ENCODE measurements around the gene TBC1D22A. TPM values are rescaled to one million over a fixed set of nuclear protein-coding genes. Genes with fewer than 3 reads are reported as not detected.

Gene TBC1D22A
- total RNA-seq, 4 donors from 2014 or later: 15.6 to 21.7 (median 20.5) TPM

GRCh38 chr22:47053726-47054141, 291.3 kb downstream of the TBC1D22A start:
- no peak for DNase-seq
- no peak overlapping the region for H3K4me3 ChIP-seq
- 86 to 89% methylated on average over 7 to 8 of the region's 12 CpGs for WGBS, 2 donors
- no peak overlapping the region for H3K27ac ChIP-seq
- no peak for TF ChIP-seq CTCF (IDR thresholded peaks at IDR 0.05)
- TF ChIP-seq POLR2A (IDR thresholded peaks at IDR 0.05): no peak
- peaks cover 0 to 56% (median 0%) of the 10 kb centered on the region in 3 donors for H3K36me3 ChIP-seq
- H3K27me3 ChIP-seq: no peaks in the 10 kb centered on the region
- no peaks in the 10 kb centered on the region for H3K9me3 ChIP-seq
- peaks cover 0 to under 1% (median 0%) of the 10 kb centered on the region in 3 donors for H3K4me1 ChIP-seq
- intact Hi-C loops (cut with DNase I): no loop called here

GRCh38 chr22:47054231-47055072, 292.0 kb downstream of the TBC1D22A start:
- no peak overlapping the region for H3K27ac ChIP-seq
- H3K27me3 ChIP-seq: no peaks in the 10 kb centered on the region
- no peaks in the 10 kb centered on the region for H3K9me3 ChIP-seq
- no peak overlapping the region for H3K4me3 ChIP-seq
- H3K4me1 ChIP-seq: no peaks in the 10 kb centered on the region
- DNase-seq: no peak
- no peak for TF ChIP-seq CTCF (IDR thresholded peaks at IDR 0.05)
- peaks cover 0 to 63% (median 0%) of the 10 kb centered on the region in 3 donors for H3K36me3 ChIP-seq
- 92% methylated on average over 18 of the region's 28 CpGs for WGBS, 2 donors
- intact Hi-C loops (cut with DNase I): no loop called here

GRCh38 chr22:47055073-47055355, 292.6 kb downstream of the TBC1D22A start:
- Histone ChIP-seq H3K9me3 (no peaks in the 10 kb centered on the region), H3K27me3 (no peaks in the 10 kb centered on the region), H3K36me3 (peaks cover 0 to 63% (median 0%) of the 10 kb centered on the region in 3 donors), H3K4me3 (no peak overlapping the region), H3K27ac (no peak overlapping the region), H3K4me1 (no peaks in the 10 kb centered on the region)
- no peak for TF ChIP-seq POLR2A (IDR thresholded peaks at IDR 0.05)
- no peak for TF ChIP-seq CTCF (IDR thresholded peaks at IDR 0.05)
- 88 to 98% methylated on average over 4 to 5 of the region's 5 CpGs for WGBS, 2 donors
- intact Hi-C loops (cut with DNase I): no loop called here
- DNase-seq: no peak

- Histone ChIP-seq H3K36me3 (peaks cover 0 to 64% (median 0%) of the 10 kb centered on the region in 3 donors), H3K9me3 (no peaks in the 10 kb centered on the region), H3K27ac (no peak overlapping the region), H3K27me3 (no peaks in the 10 kb centered on the region), H3K4me3 (no peak overlapping the region), H3K4me1 (no peaks in the 10 kb centered on the region)
- intact Hi-C loops (cut with DNase I): no loop called here
- 83 to 100% methylated on average over 3 to 4 of the region's 4 CpGs for WGBS, 2 donors
- DNase-seq: no peak
- TF ChIP-seq CTCF (IDR thresholded peaks at IDR 0.05) (no peak), POLR2A (IDR thresholded peaks at IDR 0.05) (no peak)
These were observed 293.0 kb downstream of the TBC1D22A start for GRCh38 chr22:47055461-47055860.

- WGBS, 2 donors: 90 to 98% methylated on average over 4 to 8 of the region's 15 CpGs
- no peak overlapping the region for H3K27ac ChIP-seq
- H3K4me3 ChIP-seq: no peak overlapping the region
- no peaks in the 10 kb centered on the region for H3K27me3 ChIP-seq
- intact Hi-C loops (cut with DNase I): no loop called here
- no peak for DNase-seq
- H3K4me1 ChIP-seq: no peaks in the 10 kb centered on the region
- H3K36me3 ChIP-seq: peaks cover 0 to 69% (median 0%) of the 10 kb centered on the region in 3 donors
- TF ChIP-seq POLR2A (IDR thresholded peaks at IDR 0.05) (no peak), CTCF (IDR thresholded peaks at IDR 0.05) (no peak)
- H3K9me3 ChIP-seq: no peaks in the 10 kb centered on the region
These were observed 293.5 kb downstream of the TBC1D22A start for GRCh38 chr22:47055921-47056320.
